Right renal pelvis (tissue), 4 donors: Measurements from ENCODE around the gene ARHGEF12. TPM values are rescaled to one million over a fixed set of nuclear protein-coding genes. Genes with fewer than 3 reads are reported as not detected.

Experiments used
- DNase-seq, 4 donors: peaks; one replicate each; pipeline ENCODE4 v3.0.0-alpha.2; 2013; ENCODE audit warnings: low read depth in 4 of 4, low spot score in 3 of 4, missing footprints in 1 of 4
- polyA plus RNA-seq, 4 donors: library from polyadenylated mRNA; unstranded; fragments of 120-200 nt; gene quantifications; one replicate each; pipeline ENCODE4 v1.2.1, GENCODE V29; 2013; ENCODE audit not compliant: insufficient read length in 4 of 4

The ARHGEF12 gene
- polyA plus RNA-seq, 4 donors = 117 to 138 (median 127) TPM

- no peak for DNase-seq
These were observed 178.4 kb downstream of the ARHGEF12 start for GRCh38 chr11:120514541-120515121.

DNA sequence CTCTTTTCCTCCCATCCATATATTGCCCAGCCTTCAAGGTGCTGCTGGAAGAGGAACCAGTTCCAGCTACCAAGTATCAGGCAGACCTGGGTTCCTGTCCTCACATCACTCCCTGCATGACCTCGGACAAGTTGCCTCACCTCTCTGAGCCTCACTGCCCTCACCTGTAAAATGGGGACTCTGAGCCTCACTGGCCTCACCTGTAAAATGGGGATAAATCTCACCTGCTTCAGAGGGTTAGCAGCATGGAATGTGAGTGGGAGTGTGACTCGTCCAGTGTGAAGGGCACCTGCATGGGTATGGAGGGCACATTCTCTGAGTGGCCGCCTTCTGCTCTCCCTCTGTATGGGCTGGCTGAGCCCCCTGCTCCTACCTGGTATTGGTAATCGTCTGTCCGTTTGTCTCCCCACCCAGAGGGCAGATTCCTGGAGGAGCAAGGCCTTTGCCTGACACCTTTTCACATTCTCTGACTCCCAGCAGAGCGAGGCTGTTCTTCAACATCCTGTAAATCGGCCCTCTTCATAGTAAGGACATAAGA, 179.0 kb downstream of the ARHGEF12 start:
- DNase-seq = no peak

GRCh38 chr11:120516461-120517389, 180.5 kb downstream of the ARHGEF12 start:
- no peak for DNase-seq

DNA sequence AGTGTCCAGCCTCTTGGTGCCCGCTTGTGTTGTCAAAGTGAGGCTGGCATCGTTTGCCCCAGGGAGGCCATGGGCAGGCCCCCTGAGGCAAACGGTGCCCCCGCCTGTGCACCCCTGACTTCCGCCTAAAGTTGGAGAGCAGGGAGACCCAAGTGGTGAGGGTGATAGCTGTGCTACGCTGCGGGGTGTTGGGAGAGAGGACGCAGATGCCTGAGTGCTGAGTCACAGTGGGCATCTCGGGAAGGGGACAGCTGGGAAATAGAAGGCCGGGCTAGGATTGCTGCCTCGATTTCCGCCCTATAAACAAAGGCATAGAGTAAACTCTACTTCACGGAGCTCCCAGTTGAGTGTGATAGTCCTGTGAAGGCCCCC, 181.2 kb downstream of the ARHGEF12 start:
- DNase-seq = no peak

DNA sequence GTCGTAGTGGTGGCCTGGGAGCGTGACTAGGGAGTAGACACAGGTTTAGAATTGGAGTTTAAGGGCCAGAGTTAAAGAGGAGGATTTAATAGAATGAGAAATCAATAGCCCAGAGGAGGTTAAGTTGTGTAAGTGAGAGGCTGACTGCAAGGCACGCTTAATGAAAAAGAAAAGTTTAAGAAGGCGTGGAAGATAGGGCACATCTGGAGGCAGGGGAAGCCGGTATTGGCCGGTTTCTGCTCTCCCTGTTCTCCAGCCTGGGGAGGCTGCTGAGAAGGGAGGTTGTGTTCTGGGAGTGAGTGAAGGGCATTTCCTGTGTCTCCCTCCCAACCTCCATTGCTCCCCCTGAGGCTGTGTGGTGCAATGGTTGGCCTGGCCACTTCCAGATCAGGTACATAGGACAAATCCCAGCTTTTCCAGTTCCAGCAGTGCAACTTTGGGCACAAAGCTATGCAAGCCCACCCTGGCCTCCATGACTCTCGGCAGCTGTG, 181.6 kb downstream of the ARHGEF12 start:
- DNase-seq = peak in 2 of 4 donors; percentile 47 to 79

GRCh38 chr11:120518356-120518755, 182.1 kb downstream of the ARHGEF12 start:
- DNase-seq = no peak

GRCh38 chr11:120519474-120519873, 183.3 kb downstream of the ARHGEF12 start:
- no peak for DNase-seq

DNA sequence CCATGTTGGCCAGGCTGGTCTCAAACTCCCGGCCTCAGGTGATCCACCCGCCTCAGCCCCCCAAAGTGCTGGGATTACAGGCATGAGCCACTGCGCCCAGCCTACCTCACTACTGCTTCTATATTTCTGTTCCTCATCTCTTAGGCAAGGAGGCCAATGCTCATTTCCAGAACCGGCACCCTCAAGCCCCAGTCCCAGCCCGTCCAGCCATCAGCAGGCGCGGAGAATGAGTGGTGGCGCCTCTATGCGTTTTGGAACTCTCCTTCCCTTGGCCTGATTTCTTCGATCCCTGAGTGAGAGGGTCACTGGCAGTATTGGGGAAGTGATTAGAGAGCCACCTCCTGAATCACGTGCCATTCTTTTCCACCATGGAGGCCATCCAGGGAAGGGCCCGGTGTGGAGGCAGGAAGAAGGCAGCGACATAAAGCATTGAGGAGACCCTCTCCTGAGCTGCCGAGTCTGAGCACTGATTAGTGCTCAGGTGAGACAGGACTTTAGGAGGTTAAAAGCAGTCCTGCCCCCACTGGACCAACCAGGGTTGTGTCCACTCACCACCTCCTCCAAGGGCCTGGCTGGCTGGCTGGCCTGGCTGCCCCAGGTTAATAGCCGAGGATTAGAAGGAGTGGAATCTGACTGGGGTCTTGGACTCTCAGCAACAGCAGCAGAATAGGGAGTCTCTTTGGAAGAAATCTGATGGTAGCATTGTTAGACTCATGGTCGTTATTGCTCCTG, 184.0 kb downstream of the ARHGEF12 start:
- DNase-seq = no peak

DNA sequence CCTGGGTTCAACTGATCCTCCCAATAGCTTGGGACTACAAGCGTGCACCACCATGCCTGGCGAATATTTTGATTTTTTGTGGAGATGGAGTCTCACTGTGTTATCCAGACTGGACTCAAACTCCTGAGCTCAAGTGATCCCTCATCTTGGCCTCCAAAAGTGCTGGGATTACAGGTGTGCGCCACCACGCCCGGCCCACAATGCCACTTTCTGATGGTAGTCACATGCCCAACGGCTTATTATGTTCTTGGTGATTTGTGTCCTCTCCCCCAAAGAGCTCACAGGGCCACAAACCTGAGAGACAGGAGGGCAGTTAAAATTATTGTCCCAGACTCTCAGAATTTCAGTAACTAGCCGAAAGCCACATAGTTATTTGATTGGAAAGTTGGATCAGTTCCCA, 185.0 kb downstream of the ARHGEF12 start:
- DNase-seq = no peak

DNA sequence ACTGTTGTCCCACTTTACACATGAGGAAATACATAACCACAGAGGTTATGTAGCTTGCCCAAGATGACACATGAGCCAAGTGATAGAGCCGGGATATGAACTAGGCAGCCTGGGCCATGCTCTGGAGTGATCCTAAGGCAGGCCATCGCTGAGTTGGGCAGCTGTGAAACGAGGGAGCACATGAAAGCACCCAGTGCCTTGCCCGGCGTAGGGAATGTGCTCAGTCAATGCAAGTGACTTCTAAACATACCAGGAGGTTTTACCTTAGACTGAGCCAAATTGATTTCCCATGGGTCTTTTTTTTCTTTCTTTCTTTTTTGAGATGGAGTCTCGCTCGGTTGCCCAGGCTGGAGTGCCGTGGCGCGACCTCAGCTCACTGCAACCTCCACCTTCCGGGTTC, 185.8 kb downstream of the ARHGEF12 start:
- no peak for DNase-seq

GRCh38 chr11:120522736-120523135, 186.5 kb downstream of the ARHGEF12 start:
- DNase-seq = no peak

DNA sequence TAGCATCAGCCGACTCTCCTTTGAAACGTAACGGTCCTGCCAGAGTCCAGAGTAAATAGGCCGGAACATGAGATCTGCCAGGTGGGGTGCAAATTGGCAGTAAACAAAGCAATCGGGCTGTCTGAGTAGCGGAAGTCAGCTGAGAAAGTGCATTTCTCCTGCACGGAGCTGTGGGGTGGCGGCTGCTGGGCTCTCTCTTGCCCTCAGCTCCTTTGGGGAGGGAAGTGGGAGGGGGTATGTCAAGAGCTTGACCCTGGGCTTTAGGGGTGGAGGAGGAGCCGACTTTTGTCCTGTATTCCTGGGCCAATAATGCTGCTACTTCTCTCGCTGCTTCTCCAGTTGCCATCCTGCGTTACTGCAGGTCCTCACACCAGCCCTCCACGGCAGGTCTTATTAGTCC, 187.0 kb downstream of the ARHGEF12 start:
- DNase-seq = no peak

DNA sequence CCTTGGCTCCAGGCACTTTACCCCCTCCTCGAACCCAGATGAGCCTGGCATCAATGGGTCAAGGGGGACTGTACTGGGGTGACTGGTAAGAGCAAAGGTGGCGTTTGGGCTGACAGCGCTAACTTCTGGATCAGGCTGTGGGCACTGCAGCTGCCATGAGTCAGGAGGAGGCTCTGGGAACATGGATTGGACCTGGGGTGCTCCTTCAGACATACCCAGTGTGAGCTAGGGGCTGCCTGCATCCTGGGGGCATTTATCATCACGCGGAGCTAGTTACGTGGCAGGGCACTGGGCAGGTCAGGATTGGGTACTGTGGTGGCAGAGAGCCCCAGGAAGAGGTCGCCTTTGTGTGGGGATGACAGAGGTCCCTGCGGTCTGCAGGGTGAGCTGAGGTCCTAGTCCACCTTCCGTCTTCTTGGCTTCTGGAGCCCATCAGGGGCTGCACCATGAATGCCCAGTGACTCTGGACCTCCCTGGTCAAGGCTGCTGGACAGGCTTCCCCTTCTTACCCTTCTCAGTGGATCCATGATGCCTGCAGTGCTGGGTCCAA, 188.4 kb downstream of the ARHGEF12 start:
- no peak for DNase-seq

- DNase-seq = no peak
These were observed 189.3 kb downstream of the ARHGEF12 start for GRCh38 chr11:120525261-120526171.

- no peak for DNase-seq
These were observed 190.0 kb downstream of the ARHGEF12 start for GRCh38 chr11:120526241-120526640.

DNA sequence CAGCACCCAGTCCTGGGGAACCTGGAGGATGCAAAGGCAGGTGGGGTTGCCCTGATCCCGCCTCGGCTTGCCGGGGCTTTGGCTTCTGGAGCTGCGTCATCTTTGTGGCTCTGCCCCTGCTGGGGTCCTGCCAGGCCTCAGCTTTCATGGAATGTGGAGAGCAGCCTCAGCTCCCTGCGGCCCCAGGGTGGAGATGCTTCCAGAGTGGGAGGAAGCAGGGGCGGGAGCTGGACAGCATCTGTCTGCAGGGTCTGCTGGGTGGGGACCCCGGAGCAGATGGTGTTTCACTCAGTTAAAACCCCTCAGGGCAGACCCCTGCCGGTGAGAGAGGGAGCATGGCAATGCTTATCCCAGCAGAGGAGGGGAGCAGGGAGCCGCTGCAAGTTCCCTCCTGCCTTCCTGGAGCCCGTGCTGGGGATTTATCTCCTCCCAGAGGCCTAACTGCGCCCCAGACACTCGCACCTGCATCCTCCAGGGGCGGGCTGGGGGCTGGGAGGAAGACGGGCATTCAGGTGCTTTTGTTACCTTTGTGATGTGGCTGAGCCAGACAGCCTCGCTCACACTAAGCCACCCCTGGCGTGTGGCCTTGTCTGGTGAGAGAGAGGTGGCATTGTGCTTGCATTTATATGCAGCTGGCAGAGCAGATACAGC, 191.0 kb downstream of the ARHGEF12 start:
- DNase-seq = no peak

GRCh38 chr11:120528749-120529148, 192.5 kb downstream of the ARHGEF12 start:
- no peak for DNase-seq

- no peak for DNase-seq
These were observed 193.0 kb downstream of the ARHGEF12 start for GRCh38 chr11:120529214-120529613.

GRCh38 chr11:120529911-120530310, 193.7 kb downstream of the ARHGEF12 start:
- DNase-seq = no peak
